ENCODE results near the gene C6orf132. TPM values are rescaled to one million over a fixed set of nuclear protein-coding genes. Genes with fewer than 3 reads are reported as not detected.

Gene C6orf132
- total and polyA plus RNA-seq, 9 of the 15 experiments (the other 6 are each of a cell fraction or from before 2014, with no cell fraction given), result 0.06 to 0.35 (median 0.14) TPM

- TF ChIP-seq, protein P1, sequence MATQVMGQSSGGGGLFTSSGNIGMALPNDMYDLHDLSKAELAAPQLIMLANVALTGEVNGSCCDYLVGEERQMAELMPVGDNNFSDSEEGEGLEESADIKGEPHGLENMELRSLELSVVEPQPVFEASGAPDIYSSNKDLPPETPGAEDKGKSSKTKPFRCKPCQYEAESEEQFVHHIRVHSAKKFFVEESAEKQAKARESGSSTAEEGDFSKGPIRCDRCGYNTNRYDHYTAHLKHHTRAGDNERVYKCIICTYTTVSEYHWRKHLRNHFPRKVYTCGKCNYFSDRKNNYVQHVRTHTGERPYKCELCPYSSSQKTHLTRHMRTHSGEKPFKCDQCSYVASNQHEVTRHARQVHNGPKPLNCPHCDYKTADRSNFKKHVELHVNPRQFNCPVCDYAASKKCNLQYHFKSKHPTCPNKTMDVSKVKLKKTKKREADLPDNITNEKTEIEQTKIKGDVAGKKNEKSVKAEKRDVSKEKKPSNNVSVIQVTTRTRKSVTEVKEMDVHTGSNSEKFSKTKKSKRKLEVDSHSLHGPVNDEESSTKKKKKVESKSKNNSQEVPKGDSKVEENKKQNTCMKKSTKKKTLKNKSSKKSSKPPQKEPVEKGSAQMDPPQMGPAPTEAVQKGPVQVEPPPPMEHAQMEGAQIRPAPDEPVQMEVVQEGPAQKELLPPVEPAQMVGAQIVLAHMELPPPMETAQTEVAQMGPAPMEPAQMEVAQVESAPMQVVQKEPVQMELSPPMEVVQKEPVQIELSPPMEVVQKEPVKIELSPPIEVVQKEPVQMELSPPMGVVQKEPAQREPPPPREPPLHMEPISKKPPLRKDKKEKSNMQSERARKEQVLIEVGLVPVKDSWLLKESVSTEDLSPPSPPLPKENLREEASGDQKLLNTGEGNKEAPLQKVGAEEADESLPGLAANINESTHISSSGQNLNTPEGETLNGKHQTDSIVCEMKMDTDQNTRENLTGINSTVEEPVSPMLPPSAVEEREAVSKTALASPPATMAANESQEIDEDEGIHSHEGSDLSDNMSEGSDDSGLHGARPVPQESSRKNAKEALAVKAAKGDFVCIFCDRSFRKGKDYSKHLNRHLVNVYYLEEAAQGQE (IDR thresholded peaks at IDR 0.05; ENCODE audit: borderline replicate concordance), result peak; percentile 80; the same call in 1 of the 2 replicates
- TF ChIP-seq, protein P1 (CRISPR knock-in tag; IDR thresholded peaks at IDR 0.05; ENCODE audit: low read depth), result no peak
- TF ChIP-seq CC2D1A (IDR thresholded peaks at IDR 0.05) (peak; percentile 61), STAG1 (CRISPR knock-in tag; IDR thresholded peaks at IDR 0.05; ENCODE audit: borderline replicate concordance) (peak; percentile 28; the same call in 1 of the 2 replicates), ZKSCAN8 (CRISPR knock-in tag; IDR thresholded peaks at IDR 0.05) (no peak), ZNF561 (CRISPR knock-in tag; conservative IDR thresholded peaks at IDR 0.05) (no peak), MAZ (CRISPR knock-in tag; conservative IDR thresholded peaks at IDR 0.05 in 1 of 2, IDR thresholded peaks at IDR 0.05 in 1 of 2) (no peak), E2F3 (CRISPR knock-in tag; IDR thresholded peaks at IDR 0.05) (no peak), ZZZ3 (IDR thresholded peaks at IDR 0.05) (no peak)
- TF ChIP-seq, protein P2, sequence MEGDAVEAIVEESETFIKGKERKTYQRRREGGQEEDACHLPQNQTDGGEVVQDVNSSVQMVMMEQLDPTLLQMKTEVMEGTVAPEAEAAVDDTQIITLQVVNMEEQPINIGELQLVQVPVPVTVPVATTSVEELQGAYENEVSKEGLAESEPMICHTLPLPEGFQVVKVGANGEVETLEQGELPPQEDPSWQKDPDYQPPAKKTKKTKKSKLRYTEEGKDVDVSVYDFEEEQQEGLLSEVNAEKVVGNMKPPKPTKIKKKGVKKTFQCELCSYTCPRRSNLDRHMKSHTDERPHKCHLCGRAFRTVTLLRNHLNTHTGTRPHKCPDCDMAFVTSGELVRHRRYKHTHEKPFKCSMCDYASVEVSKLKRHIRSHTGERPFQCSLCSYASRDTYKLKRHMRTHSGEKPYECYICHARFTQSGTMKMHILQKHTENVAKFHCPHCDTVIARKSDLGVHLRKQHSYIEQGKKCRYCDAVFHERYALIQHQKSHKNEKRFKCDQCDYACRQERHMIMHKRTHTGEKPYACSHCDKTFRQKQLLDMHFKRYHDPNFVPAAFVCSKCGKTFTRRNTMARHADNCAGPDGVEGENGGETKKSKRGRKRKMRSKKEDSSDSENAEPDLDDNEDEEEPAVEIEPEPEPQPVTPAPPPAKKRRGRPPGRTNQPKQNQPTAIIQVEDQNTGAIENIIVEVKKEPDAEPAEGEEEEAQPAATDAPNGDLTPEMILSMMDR (IDR thresholded peaks at IDR 0.05 in 2 of 3, conservative IDR thresholded peaks at IDR 0.05 in 1 of 3; ENCODE audit: insufficient read depth in 2 of 3, low read depth in 1 of 3, low read length in 3 of 3), result peak; percentile 9 to 50 (median 40); a peak in 4 of 6 replicates
Observed at GRCh38 chr6:42168650-42169049, 26.2 kb upstream of the C6orf132 start (continued).

Measured in K562 (cell line).